K562 (cell line): ENCODE measurements around the gene SNRPA. TPM values are rescaled to one million over a fixed set of nuclear protein-coding genes. Genes with fewer than 3 reads are reported as not detected.
A peak's percentile ranks its signal among the peaks of the same experiment; 100 is the strongest.

Experiments used
- AFF4 ChIP-seq: sonication (generic); formaldehyde crosslinking; IDR thresholded peaks from 2 replicates; pipeline ENCODE4 v1.8.0; 2023; ENCODE audit warnings: mild to moderate bottlenecking, missing genetic modification reagents
- ATF7 ChIP-seq: fragments of 450-650 bp; IDR thresholded peaks from 2 replicates; pipeline ENCODE4 v1.7.1; 2014; ENCODE audit warnings: mild to moderate bottlenecking, moderate library complexity
- BCLAF1 ChIP-seq, 2 experiments: fragments of 450-650 bp in 1 of 2; IDR thresholded peaks; 2 replicates each; pipeline ENCODE4 v1.6.1; 2011 to 2017; ENCODE audit warnings: low read depth in 2 of 2, antibody characterized with exemption in 1 of 2, borderline replicate concordance in 1 of 2, low read length in 1 of 2, mild to moderate bottlenecking in 1 of 2, mixed read lengths in 1 of 2; ENCODE audit not compliant: control insufficient read depth in 1 of 2
- CHD4 ChIP-seq: fragments of 200-600 bp; sonication (generic); IDR thresholded peaks from 3 replicates; pipeline ENCODE4 v1.6.1; 2012; ENCODE audit warnings: low read depth, mild to moderate bottlenecking, mixed read lengths, low read length, inconsistent platforms; ENCODE audit not compliant: insufficient read depth, insufficient replicate concordance, poor library complexity, severe bottlenecking
- MITF ChIP-seq: IDR thresholded peaks from 2 replicates; pipeline ENCODE4 v1.6.1; 2014; ENCODE audit warnings: antibody characterized with exemption
- RFX5 ChIP-seq: IDR thresholded peaks from 2 replicates; pipeline ENCODE4 v1.6.1; 2011; ENCODE audit warnings: low read depth, mild to moderate bottlenecking, improper control_type of control experiment, low read length
- SIRT6 ChIP-seq: IDR thresholded peaks from one replicate; pipeline ENCODE4 v1.6.1; 2012; ENCODE audit warnings: low read depth, mild to moderate bottlenecking, control low read depth, inconsistent platforms, low read length, moderate library complexity
- SMAD4 ChIP-seq: fragments of 250-450 bp; sonication (Bioruptor Pico); conservative IDR thresholded peaks from 2 replicates; pipeline ENCODE4 v1.8.0; 2021; ENCODE audit warnings: inconsistent platforms, mild to moderate bottlenecking, moderate library complexity
- ZBTB9 ChIP-seq: fragments of 450-650 bp; formaldehyde crosslinking; IDR thresholded peaks from 2 replicates; pipeline ENCODE4 v1.4.0; 2020; ENCODE audit warnings: mild to moderate bottlenecking, moderate library complexity
- ZEB2 ChIP-seq: fragments of 450-650 bp; IDR thresholded peaks from 2 replicates; pipeline ENCODE4 v1.6.1; 2016
- ZNF146 ChIP-seq: IDR thresholded peaks from one replicate; pipeline ENCODE4 v1.6.1; 2018; ENCODE audit warnings: missing compliant biosample characterization; ENCODE audit not compliant: unreplicated experiment
- ZNF253 ChIP-seq: fragments of 250-450 bp; sonication (Bioruptor Pico); conservative IDR thresholded peaks from 2 replicates; pipeline ENCODE4 v1.6.1; 2021; ENCODE audit warnings: mild to moderate bottlenecking
- ZNF655 ChIP-seq: fragments of 250-450 bp; sonication (Bioruptor Pico); IDR thresholded peaks from 2 replicates; pipeline ENCODE4 v1.5.0; 2021
- ZNF668 ChIP-seq: fragments of 250-450 bp; sonication (Bioruptor Pico); IDR thresholded peaks from 2 replicates; pipeline ENCODE4 v1.8.0; 2022; ENCODE audit warnings: mild to moderate bottlenecking, inconsistent platforms
- ZNF766 ChIP-seq: fragments of 200-800 bp; sonication (Bioruptor generic); conservative IDR thresholded peaks from 2 replicates; pipeline ENCODE4 v1.6.1; 2016; ENCODE audit warnings: missing genetic modification characterization, missing compliant biosample characterization
- ZSCAN29 ChIP-seq: fragments of 450-650 bp; IDR thresholded peaks from 2 replicates; pipeline ENCODE4 v1.6.1; 2017
- polyA plus RNA-seq, 8 experiments: library from polyadenylated mRNA; depleted of rRNA in 4 of 8; stranded (reverse) in 5 of 8; unstranded in 3 of 8; fragments of >200 nt; fragmentation: Nextera tagmentation in 2 of 8; fragmentation: Illumina TruSeq in 1 of 8; extraction: Ambion mirVana in 2 of 8; extraction: Trizol in 1 of 8; gene quantifications; 2 replicates each; pipeline versions ENCODE4 v1.2.1 to v1.2.3, GENCODE V29; 2011 to 2014; ENCODE audit warnings: inconsistent platforms in 1 of 8, missing spikeins in 1 of 8
- total RNA-seq, 7 experiments: library from RNA; depleted of rRNA in 6 of 7; stranded (reverse); fragments of >200 nt in 6 of 7; fragmentation: Illumina TruSeq in 2 of 7; extraction: Trizol in 2 of 7; gene quantifications; 2 replicates each; pipeline versions ENCODE4 v1.2.1 to v1.2.3, GENCODE V29; 2011 to 2021; ENCODE audit warnings: low replicate concordance in 1 of 7

The SNRPA gene
- total and polyA plus RNA-seq, 9 of the 15 experiments (the other 6 are each of a cell fraction or from before 2014, with no cell fraction given): 16.3 to 311 (median 193) TPM

- no peak for TF ChIP-seq AFF4 (CRISPR knock-in tag)
- TF ChIP-seq ZNF668: no peak
- TF ChIP-seq ATF7: peak; percentile 53; the same call in 1 of the 2 replicates
- no peak for TF ChIP-seq RFX5
- no peak for TF ChIP-seq SIRT6
- TF ChIP-seq MITF: no peak
- no peak for TF ChIP-seq ZNF655
- TF ChIP-seq SMAD4: peak; percentile 84
- no peak for TF ChIP-seq ZNF146 (CRISPR knock-in tag)
- TF ChIP-seq ZEB2: peak; percentile 81
- TF ChIP-seq ZBTB9 (CRISPR knock-in tag): no peak
- TF ChIP-seq ZNF253 (CRISPR knock-in tag): no peak
- TF ChIP-seq BCLAF1 (IDR thresholded peaks at IDR 0.05; ENCODE audit: borderline replicate concordance in 1 of 2, control insufficient read depth in 1 of 2, low read depth in 2 of 2, low read length in 1 of 2): no peak
- TF ChIP-seq CHD4: no peak
- TF ChIP-seq ZSCAN29: no peak
- TF ChIP-seq ZNF766 (CRISPR knock-in tag): no peak
Observed at GRCh38 chr19:40716482-40717324, 34.3 kb upstream of the SNRPA start, which contains the start of the genes COQ8B and ITPKC (continued).
